Erythroblast (primary cell): Measurements from ENCODE around the gene DOCK9.

Experiments used
- GATA1 ChIP-seq: IDR thresholded peaks from 2 replicates; pipeline ENCODE4 v1.6.1; 2011; ENCODE audit warnings: low read depth, mild to moderate bottlenecking, control low read depth, low read length, moderate library complexity
- POLR2A ChIP-seq: IDR thresholded peaks from 2 replicates; pipeline ENCODE4 v1.6.1; 2011; ENCODE audit warnings: mild to moderate bottlenecking, low read length

DNA sequence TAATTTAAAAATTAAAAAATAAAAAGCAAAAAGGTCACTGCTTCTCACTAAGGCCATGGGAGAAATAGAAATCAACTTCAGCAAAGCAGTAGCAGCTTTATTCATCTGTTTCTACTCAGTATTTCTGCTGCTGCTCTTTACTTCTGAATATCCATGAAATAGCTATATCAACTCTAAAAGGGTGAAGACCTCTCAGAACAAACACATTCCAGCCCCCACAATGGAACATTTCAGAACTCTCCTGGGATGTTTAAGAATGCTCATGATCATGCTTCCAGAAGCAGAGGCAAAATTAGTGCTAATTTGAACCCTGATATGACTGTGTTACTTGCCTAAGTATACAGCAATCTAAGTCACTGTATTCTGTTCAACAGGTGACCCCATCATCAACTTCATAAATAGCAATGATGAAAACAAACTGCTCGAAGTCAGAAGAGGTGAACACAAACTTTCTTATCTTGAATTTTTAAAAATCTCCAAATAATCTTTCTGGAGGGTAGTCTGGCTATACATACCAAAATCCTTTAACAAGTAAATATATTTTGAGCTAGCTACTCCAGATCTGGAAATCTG lies 29.6 kb upstream of the DOCK9 start:
- TF ChIP-seq GATA1 (no peak), POLR2A (no peak)
